HG03280 (cell line): ENCODE results near the gene NPAS3.

Experiments
- ATAC-seq: cut with Tn5 transposase; IDR thresholded peaks from one replicate; pipeline ENCODE4 v1.9.1; 2021; ENCODE audit warnings: mild to moderate bottlenecking, moderate library complexity; ENCODE audit not compliant: unreplicated experiment

NPAS3 gene

DNA sequence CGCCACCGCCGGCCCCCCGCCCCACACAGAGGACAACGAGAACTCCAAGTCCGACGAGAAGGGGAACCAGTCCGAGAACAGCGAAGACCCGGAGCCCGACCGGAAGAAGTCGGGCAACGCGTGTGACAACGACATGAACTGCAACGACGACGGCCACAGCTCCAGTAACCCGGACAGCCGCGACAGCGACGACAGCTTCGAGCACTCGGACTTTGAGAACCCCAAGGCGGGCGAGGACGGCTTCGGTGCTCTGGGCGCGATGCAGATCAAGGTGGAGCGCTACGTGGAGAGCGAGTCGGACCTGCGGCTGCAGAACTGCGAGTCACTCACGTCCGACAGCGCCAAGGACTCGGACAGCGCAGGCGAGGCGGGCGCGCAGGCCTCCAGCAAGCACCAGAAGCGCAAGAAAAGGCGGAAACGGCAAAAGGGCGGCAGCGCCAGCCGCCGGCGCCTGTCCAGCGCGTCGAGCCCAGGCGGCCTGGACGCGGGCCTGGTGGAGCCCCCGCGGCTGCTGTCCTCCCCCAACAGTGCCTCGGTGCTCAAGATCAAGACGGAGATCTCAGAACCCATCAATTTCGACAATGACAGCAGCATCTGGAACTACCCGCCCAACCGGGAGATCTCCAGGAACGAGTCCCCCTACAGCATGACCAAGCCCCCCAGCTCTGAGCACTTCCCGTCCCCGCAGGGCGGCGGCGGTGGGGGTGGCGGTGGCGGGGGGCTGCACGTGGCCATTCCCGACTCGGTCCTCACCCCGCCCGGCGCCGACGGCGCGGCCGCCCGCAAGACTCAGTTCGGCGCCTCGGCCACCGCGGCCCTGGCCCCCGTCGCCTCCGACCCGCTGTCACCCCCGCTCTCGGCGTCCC lies 861.3 kb downstream of the NPAS3 start:
- no peak for ATAC-seq

- ATAC-seq, result no peak
Observed at GRCh38 chr14:33800735-33801163, 862.1 kb downstream of the NPAS3 start.

DNA sequence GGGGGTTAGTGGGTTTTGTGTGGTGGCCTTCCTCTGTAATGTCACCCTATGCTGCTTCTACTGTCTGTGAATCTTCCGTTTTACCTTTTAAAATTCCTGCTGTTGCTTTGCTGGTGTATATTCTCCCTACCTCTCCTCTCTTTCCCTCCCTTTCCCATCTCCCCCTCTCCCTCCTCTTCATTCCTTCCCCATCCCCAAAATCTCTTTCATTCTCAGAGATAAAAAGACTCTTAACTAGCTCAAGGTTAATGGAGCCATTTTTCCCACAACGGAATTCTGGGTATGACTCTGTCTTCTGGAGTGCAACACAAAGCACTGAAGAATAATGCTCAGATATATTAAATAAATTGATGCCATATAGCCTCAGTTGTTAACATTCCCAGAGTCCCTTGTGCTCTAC lies 864.1 kb downstream of the NPAS3 start:
- no peak for ATAC-seq

DNA sequence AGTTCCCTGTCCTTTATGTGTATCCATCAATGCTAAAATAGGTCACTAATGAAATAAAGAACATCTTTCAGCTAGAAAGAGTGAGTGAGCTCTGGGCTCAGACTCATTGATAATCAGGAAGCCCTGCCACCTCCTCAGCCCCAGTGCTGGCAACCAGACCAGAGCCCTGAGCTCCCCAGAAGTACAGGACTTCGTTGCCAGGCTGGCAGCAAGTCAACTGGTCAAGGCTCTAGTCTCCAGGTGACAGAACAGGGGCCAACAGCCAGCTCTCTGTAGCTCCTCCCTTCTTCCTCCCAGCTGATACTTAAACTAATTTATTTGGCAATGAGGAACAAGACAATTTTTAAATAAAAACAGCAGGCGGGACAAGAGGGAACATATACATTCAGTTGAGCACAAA lies 866.9 kb downstream of the NPAS3 start:
- no peak for ATAC-seq

DNA sequence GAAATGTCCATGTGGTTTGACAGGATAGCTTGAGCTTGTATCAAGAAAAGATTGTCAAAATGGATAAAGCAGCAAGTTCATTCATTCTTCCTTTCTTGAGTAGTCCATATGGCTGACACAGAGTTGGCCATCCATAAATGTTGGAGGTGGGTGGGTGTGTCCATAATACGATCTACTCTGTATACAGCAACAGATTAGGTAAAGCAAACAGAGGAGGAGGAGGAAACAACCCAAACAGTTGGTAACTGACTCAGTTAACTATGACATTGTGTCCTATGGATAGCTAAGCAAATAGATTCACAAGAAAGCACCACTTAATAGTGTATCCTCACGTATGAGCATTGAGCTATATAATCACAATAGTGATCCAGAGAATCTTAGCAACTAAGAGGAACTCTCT lies 868.2 kb downstream of the NPAS3 start:
- ATAC-seq, result no peak

DNA sequence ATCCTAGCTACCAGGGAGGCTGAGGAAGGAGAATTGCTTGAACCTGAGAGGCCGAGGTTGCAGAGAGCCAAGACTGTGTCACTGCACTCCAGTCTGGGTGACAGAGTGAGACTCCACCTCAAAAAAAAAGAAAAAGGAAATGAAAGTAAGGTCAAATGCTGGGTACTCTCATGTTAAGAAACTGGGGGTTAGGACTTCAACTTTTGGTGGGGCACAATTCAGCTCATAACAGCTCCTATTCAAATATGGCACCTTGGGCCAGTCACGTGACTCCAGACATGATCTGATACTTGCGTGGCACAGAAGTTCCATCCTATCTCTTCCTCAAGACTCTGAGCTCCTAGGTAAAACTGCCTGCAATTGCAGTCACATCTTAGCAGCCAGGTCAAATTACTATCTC lies 869.5 kb downstream of the NPAS3 start:
- ATAC-seq, result no peak

- ATAC-seq, result no peak
Observed at GRCh38 chr14:33809396-33809981, 870.8 kb downstream of the NPAS3 start.

- ATAC-seq, result no peak
Observed at GRCh38 chr14:33810308-33810707, 871.6 kb downstream of the NPAS3 start.

DNA sequence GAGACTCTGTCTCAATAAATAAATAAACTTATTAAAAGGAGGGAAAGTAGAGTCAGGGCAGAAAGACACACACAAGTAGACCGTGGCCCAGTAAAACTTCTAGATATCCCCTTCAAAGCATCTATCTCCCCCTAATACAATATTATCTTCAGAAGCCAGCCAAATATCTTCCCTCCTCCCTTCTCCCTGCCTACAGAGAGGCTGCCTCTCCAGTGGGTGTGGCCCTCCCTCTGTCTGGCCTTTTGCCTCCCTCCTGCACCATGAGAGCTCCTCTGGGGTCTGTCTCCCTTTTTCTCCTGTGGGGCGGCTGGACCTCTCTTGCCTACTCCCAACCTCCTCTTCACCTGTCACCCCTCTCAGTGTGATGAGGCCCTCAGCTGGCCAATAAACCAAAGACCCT lies 873.0 kb downstream of the NPAS3 start:
- no peak for ATAC-seq

DNA sequence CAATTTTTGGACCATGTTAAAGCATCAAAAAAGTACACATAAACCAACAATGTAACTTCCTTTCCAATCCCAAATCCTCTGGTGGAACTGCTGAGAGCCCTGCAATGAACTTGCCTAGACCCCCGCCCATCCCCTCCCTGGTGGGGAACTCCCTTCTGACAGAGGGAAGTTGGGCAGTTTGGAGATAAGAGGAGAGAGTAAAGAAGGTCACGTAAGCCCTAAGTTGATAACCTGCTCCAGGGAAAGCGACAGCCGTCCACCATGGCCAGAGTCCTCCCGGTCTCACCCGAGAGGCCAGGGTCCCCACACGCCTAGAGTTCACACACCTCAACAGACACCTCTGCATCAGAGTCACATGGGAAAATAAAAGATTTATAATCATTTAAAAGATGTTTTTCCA lies 873.5 kb downstream of the NPAS3 start:
- no peak for ATAC-seq

DNA sequence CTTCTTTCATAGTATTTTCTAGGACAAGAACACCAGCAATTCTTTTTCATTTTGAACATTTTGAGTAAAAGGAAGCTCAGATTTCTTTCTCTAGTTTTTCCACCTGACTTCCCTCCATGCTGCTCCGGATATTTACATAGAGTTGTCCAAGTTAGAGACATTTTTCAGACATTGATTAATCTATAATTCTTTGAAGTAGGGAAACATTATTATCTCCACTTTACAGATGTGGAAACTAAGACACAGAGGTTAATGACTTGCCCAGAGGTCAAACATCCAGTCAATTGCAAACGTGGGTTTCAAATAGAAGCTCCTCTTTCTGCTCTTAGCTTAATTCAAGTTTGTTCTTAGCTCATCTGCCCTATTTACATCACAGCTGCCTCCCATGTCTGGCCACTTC lies 873.9 kb downstream of the NPAS3 start:
- ATAC-seq, result no peak

DNA sequence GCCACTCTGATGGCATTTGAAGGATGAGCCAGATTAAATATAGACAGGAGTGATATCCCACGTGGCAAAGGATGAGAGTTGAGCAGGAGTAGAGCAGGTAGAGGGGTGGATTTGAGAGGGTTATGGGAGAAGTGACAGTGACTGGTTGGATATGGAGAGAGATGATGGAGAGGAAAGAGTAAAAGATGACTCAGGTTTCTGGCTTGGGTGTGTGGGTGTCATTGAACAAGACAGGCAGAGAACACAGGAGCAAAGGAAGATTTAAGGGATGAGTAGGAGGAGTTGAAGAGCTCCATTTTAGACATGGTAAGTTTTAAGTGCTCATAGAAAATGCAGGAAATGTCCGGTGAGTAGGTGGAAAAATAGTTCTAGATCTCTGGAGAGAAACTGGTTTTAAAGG lies 875.3 kb downstream of the NPAS3 start:
- ATAC-seq, result no peak

GRCh38 chr14:33833706-33834465 lies 895.2 kb downstream of the NPAS3 start:
- ATAC-seq, result no peak

GRCh38 chr14:33834466-33835260 lies 896.0 kb downstream of the NPAS3 start:
- no peak for ATAC-seq

- ATAC-seq, result no peak
Observed at GRCh38 chr14:33835261-33835655, 896.6 kb downstream of the NPAS3 start.

DNA sequence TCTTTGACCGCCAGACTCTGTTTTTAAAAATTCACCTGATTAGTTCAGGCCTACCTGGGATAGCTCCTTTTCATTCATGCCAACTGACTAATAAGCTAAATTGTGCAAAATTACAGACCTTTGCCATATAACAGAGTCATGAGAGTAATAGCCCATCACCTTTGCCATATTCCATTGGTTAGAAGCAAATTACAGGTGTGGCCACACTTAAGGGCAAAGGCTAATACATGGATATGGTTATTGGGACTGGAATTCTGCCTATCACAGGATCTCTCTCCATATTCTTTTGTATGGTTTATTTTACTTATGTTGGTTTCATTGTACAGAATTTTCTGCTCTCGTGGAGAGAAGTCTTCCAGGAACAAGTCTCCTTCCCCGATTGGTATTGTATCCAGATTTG lies 897.0 kb downstream of the NPAS3 start:
- ATAC-seq, result no peak

DNA sequence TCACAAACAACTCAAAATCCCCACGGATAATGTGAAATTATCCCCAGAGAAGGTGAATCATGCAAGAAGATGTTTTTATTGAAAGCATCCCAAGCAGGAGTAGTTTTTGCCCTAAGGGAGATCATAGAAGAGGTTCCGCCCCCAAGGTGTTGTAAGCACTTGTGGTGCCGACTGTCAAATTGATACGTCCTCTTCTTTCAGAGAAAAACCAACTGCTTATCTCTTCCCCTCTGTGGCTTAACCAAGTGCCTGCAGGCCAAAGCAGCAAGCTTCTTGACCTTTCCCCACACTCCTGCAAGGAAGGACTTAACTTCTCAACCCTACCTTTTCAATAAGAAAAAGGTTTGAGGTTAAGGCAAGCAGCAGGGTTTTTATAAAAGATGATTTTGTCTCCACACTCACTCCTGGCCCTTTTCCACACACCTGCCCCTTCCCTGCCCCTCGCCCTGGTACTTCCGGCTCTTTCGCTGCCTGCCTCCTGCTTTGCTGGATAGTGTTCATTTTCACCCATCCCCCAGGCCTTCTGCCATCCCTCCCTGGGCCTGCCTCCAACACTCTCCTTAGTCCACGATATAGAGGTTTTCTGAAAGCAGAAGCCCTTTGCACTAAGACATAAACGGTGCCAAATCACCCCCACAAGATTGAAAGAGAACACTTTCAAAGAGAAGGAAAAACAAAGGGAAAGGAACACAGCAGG lies 897.7 kb downstream of the NPAS3 start:
- no peak for ATAC-seq

- no peak for ATAC-seq
Observed at GRCh38 chr14:33836900-33837577, 898.4 kb downstream of the NPAS3 start.

GRCh38 chr14:33837943-33838683 lies 899.4 kb downstream of the NPAS3 start:
- ATAC-seq, result no peak
